Measurements from ENCODE around the gene CEP95. TPM values are rescaled to one million over a fixed set of nuclear protein-coding genes. Genes with fewer than 3 reads are reported as not detected.

The CEP95 gene
- total RNA-seq, 1 experiment from 2014 or later: 57.2 TPM

DNA sequence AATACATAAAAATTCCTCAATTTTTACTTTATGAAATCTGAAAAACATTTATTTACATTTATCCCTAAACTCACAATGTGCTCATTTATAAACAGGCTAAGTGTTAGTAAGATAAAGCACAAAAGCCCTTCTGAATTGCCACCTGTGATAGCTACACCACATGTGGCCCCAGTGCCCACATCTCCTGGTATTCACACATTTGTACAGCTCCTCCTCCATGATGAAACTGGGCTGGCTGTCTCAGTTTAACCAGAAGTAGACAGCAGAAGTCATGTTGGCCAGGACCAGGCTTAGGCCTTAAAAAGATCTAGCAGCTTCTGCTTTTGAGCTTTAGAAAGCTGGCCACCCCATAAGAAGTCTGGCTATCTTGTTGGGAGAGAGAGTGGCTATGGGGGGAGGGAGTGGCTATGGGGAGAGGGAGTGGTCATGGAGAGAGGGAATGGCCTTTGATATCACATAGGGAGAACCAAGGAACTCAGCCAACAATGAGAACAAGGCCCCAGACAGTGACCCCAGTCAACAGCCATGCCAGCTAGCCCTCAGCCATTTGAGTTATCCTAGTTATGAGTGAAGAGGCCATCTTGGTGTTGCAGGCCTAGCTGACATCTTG is 47.4 kb downstream of the CEP95 start:
- H4K20me1 ChIP-seq (ENCODE audit: insufficient read depth): 0 out of 2 replicates have a peak, but pooled peaks cover 10% of the 10 kb centered on the region
- H3K4me3 ChIP-seq: no peak overlapping the region

DNA sequence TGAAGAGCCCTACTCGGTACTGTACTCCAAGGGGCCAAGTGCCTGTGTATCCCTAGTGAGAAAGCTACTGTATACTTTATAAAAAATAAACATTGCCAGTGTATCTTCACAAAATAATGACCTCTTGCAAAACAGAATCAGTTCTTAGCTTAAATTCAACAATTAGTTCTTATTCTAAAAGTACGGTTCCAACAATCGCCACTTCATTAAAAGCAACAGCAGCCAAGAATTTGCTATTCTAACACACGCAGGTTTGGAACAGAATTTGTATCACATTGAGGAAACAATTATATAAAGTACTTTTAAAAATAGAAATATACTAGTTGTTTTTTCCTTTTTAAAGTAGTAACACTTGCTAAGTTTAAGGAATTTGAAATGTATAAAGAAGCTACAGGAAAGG is 48.5 kb downstream of the CEP95 start:
- Histone ChIP-seq H4K20me1 (ENCODE audit: insufficient read depth) (0 out of 2 replicates have a peak, but pooled peaks cover 10% of the 10 kb centered on the region), H3F3A (ENCODE audit: insufficient read depth, low read depth) (peaks cover 48% of the 10 kb centered on the region), H3K4me2 (no peak overlapping the region), H3K4me1 (replicated peaks; ENCODE audit: insufficient read depth) (no peaks in the 10 kb centered on the region), H3K27me3 (ENCODE audit: insufficient read depth, low read depth) (no peaks in the 10 kb centered on the region), H3K36me3 (ENCODE audit: low read depth) (peaks cover 52% of the 10 kb centered on the region), H3K9me3 (ENCODE audit: insufficient read depth, low read depth) (no peaks in the 10 kb centered on the region), H3K79me2 (ENCODE audit: low read depth) (no peaks in the 10 kb centered on the region), H3K27ac (no peak overlapping the region), H3K4me3 (no peak overlapping the region), H2AFZ (no peak overlapping the region), H3K9me2 (ENCODE audit: insufficient read depth) (no peaks in the 10 kb centered on the region)
- CTCF ChIA-PET: no interaction called here
- DNase-seq: no peak
- TF ChIP-seq EZH2 (IDR thresholded peaks at IDR 0.05; ENCODE audit: low read depth): no peak
- POLR2A ChIA-PET (ENCODE audit: unreplicated experiment): interaction anchor here (0.6 kb wide), 1 partner anchor 27 kb away, joined by 3 read pairs; no protein-coding TSS in a partner anchor
- intact Hi-C loops (cut with micrococcal nuclease; ENCODE audit: unreplicated experiment): no loop called here
- no TSS peak for BruUV-seq (replicated peaks)

More for the DNA sequence above, 47.4 kb downstream of the CEP95 start:
- Histone ChIP-seq H3K9me3 (ENCODE audit: insufficient read depth, low read depth) (no peaks in the 10 kb centered on the region), H2AFZ (no peak overlapping the region), H3K36me3 (ENCODE audit: low read depth) (peaks cover 55% of the 10 kb centered on the region), H3K27ac (no peak overlapping the region), H3K9me2 (ENCODE audit: insufficient read depth) (no peaks in the 10 kb centered on the region), H3F3A (ENCODE audit: insufficient read depth, low read depth) (peaks cover 46% of the 10 kb centered on the region), H3K4me1 (replicated peaks; ENCODE audit: insufficient read depth) (no peaks in the 10 kb centered on the region), H3K27me3 (ENCODE audit: insufficient read depth, low read depth) (no peaks in the 10 kb centered on the region), H3K79me2 (ENCODE audit: low read depth) (no peaks in the 10 kb centered on the region), H3K4me2 (no peak overlapping the region)
- intact Hi-C loops (cut with micrococcal nuclease; ENCODE audit: unreplicated experiment): no loop called here
- POLR2A ChIA-PET (ENCODE audit: unreplicated experiment): interaction anchor here (0.6 kb wide), 1 partner anchor 22 kb away, joined by 8 read pairs; no protein-coding TSS in a partner anchor
- no peak for TF ChIP-seq EZH2 (IDR thresholded peaks at IDR 0.05; ENCODE audit: low read depth)
- TF ChIP-seq, protein P1, sequence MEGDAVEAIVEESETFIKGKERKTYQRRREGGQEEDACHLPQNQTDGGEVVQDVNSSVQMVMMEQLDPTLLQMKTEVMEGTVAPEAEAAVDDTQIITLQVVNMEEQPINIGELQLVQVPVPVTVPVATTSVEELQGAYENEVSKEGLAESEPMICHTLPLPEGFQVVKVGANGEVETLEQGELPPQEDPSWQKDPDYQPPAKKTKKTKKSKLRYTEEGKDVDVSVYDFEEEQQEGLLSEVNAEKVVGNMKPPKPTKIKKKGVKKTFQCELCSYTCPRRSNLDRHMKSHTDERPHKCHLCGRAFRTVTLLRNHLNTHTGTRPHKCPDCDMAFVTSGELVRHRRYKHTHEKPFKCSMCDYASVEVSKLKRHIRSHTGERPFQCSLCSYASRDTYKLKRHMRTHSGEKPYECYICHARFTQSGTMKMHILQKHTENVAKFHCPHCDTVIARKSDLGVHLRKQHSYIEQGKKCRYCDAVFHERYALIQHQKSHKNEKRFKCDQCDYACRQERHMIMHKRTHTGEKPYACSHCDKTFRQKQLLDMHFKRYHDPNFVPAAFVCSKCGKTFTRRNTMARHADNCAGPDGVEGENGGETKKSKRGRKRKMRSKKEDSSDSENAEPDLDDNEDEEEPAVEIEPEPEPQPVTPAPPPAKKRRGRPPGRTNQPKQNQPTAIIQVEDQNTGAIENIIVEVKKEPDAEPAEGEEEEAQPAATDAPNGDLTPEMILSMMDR (conservative IDR thresholded peaks at IDR 0.05): no peak
- CTCF ChIA-PET: no interaction called here
- no TSS peak for BruUV-seq (replicated peaks)
- DNase-seq: no peak

DNA sequence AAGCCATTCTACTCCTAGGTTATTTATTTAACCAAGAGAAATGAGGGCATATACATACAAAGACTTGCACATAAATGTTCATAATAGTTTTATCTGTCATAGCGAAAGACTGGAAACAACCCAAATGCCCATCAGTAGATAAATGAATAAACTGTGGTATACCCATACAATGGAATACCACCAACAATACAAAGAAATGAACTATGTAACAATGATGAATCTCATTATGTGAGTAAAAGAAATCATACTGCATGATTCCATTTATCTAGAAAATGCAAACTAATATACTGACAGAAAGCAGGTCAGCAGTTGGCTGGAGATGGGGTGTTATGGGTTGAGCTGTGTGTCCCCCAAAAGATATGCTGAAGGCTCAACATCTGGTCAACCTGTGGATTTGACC is 57.3 kb downstream of the CEP95 start:
- Histone ChIP-seq H3K4me1 (replicated peaks; ENCODE audit: insufficient read depth) (no peaks in the 10 kb centered on the region), H3K27me3 (ENCODE audit: insufficient read depth, low read depth) (no peaks in the 10 kb centered on the region), H3K4me3 (no peak overlapping the region), H3K4me2 (no peak overlapping the region), H2AFZ (no peak overlapping the region), H3F3A (ENCODE audit: insufficient read depth, low read depth) (peaks cover 57% of the 10 kb centered on the region), H3K36me3 (ENCODE audit: low read depth) (peaks cover 39% of the 10 kb centered on the region), H3K27ac (no peak overlapping the region), H3K9me3 (ENCODE audit: insufficient read depth, low read depth) (no peaks in the 10 kb centered on the region), H4K20me1 (ENCODE audit: insufficient read depth) (0 out of 2 replicates have a peak, but pooled peaks cover 2% of the 10 kb centered on the region), H3K9me2 (ENCODE audit: insufficient read depth) (no peaks in the 10 kb centered on the region), H3K79me2 (ENCODE audit: low read depth) (peaks cover 19% of the 10 kb centered on the region; the same call in 1 of the 2 replicates)
- CTCF ChIA-PET: no interaction called here
- intact Hi-C loops (cut with micrococcal nuclease; ENCODE audit: unreplicated experiment): no loop called here
- no TSS peak for BruUV-seq (replicated peaks)
- POLR2A ChIA-PET (ENCODE audit: unreplicated experiment): no interaction called here
- TF ChIP-seq, protein P1 (conservative IDR thresholded peaks at IDR 0.05): no peak
- no peak for TF ChIP-seq EZH2 (IDR thresholded peaks at IDR 0.05; ENCODE audit: low read depth)
- DNase-seq: no peak

Data from PC-9 (cell line).